ENCODE data around the gene FUT9. TPM values are rescaled to one million over a fixed set of nuclear protein-coding genes. Genes with fewer than 3 reads are reported as not detected.

The FUT9 gene
- total RNA-seq, 1 donor from 2014 or later = not detected

GRCh38 chr6:96066376-96066775 lies 50.6 kb downstream of the FUT9 start:
- no peak for DNase-seq (ENCODE audit: low read depth in 2 of 2)

- no peak for DNase-seq (ENCODE audit: low read depth in 2 of 2)
Measured at GRCh38 chr6:96073555-96073954, 57.8 kb downstream of the FUT9 start.

- DNase-seq (ENCODE audit: low read depth in 2 of 2) = no peak
Measured at GRCh38 chr6:96074006-96074405, 58.2 kb downstream of the FUT9 start.

GRCh38 chr6:96075826-96076225 lies 60.1 kb downstream of the FUT9 start:
- DNase-seq (ENCODE audit: low read depth in 2 of 2) = no peak

- no peak for DNase-seq (ENCODE audit: low read depth in 2 of 2)
Measured at GRCh38 chr6:96086745-96087144, 71.0 kb downstream of the FUT9 start.

GRCh38 chr6:96089173-96089572 lies 73.4 kb downstream of the FUT9 start:
- DNase-seq (ENCODE audit: low read depth in 2 of 2) = no peak

GRCh38 chr6:96094077-96094476 lies 78.3 kb downstream of the FUT9 start:
- DNase-seq (ENCODE audit: low read depth in 2 of 2) = no peak

GRCh38 chr6:96099069-96099468 lies 83.3 kb downstream of the FUT9 start:
- no peak for DNase-seq (ENCODE audit: low read depth in 2 of 2)

- DNase-seq (ENCODE audit: low read depth in 2 of 2) = no peak
Measured at GRCh38 chr6:96101564-96101963, 85.8 kb downstream of the FUT9 start.

GRCh38 chr6:96104910-96105309 lies 89.1 kb downstream of the FUT9 start:
- no peak for DNase-seq (ENCODE audit: low read depth in 2 of 2)

GRCh38 chr6:96110878-96111277 lies 95.1 kb downstream of the FUT9 start:
- no peak for DNase-seq (ENCODE audit: low read depth in 2 of 2)

- no peak for DNase-seq (ENCODE audit: low read depth in 2 of 2)
Measured at GRCh38 chr6:96116674-96117073, 100.9 kb downstream of the FUT9 start.

- no peak for DNase-seq (ENCODE audit: low read depth in 2 of 2)
Measured at GRCh38 chr6:96124778-96125177, 109.0 kb downstream of the FUT9 start.

GRCh38 chr6:96138406-96138805 lies 122.6 kb downstream of the FUT9 start:
- DNase-seq (ENCODE audit: low read depth in 2 of 2) = no peak

GRCh38 chr6:96142142-96142541 lies 126.4 kb downstream of the FUT9 start:
- DNase-seq (ENCODE audit: low read depth in 2 of 2) = no peak

- no peak for DNase-seq (ENCODE audit: low read depth in 2 of 2)
Measured at GRCh38 chr6:96150431-96150830, 134.7 kb downstream of the FUT9 start.

- no peak for DNase-seq (ENCODE audit: low read depth in 2 of 2)
Measured at GRCh38 chr6:96151707-96152106, 135.9 kb downstream of the FUT9 start.

- no peak for DNase-seq (ENCODE audit: low read depth in 2 of 2)
Measured at GRCh38 chr6:96152114-96152708, 136.4 kb downstream of the FUT9 start.

GRCh38 chr6:96153775-96154174 lies 138.0 kb downstream of the FUT9 start:
- DNase-seq (ENCODE audit: low read depth in 2 of 2) = no peak

GRCh38 chr6:96156425-96156824 lies 140.7 kb downstream of the FUT9 start:
- no peak for DNase-seq (ENCODE audit: low read depth in 2 of 2)

GRCh38 chr6:96157018-96157565 lies 141.3 kb downstream of the FUT9 start:
- no peak for DNase-seq (ENCODE audit: low read depth in 2 of 2)

GRCh38 chr6:96162711-96163120 lies 146.9 kb downstream of the FUT9 start:
- no peak for DNase-seq (ENCODE audit: low read depth in 2 of 2)

- DNase-seq (ENCODE audit: low read depth in 2 of 2) = no peak
Measured at GRCh38 chr6:96164802-96165201, 149.0 kb downstream of the FUT9 start.

GRCh38 chr6:96171112-96171511 lies 155.3 kb downstream of the FUT9 start:
- no peak for DNase-seq (ENCODE audit: low read depth in 2 of 2)
